Transverse colon (tissue), 4 donors: ENCODE measurements around the gene FBXL14. TPM values are rescaled to one million over a fixed set of nuclear protein-coding genes. Genes with fewer than 3 reads are reported as not detected.

ENCODE experiments used
- DNase-seq: peaks from one replicate; pipeline ENCODE4 v3.0.0-alpha.2; 2019
- H3K27ac ChIP-seq, 4 donors: fragments of 200-600 bp; sonication (generic); 2 replicates each; pipeline ENCODE4 v1.5.1; 2016 to 2018; ENCODE audit warnings: inconsistent platforms in 4 of 4
- H3K27me3 ChIP-seq: fragments of 200-600 bp; sonication (generic); 2 replicates; pipeline ENCODE4 v1.5.1; 2017; ENCODE audit warnings: inconsistent platforms
- H3K36me3 ChIP-seq, 4 donors: fragments of 200-600 bp; sonication (generic); 2 replicates each; pipeline ENCODE4 v1.5.1; 2017 to 2019; ENCODE audit warnings: inconsistent platforms in 4 of 4
- H3K4me1 ChIP-seq, 4 donors: fragments of 200-600 bp; sonication (generic); 2 replicates each; pipeline ENCODE4 v1.5.1; 2017 to 2020; ENCODE audit warnings: inconsistent platforms in 4 of 4
- H3K4me3 ChIP-seq, 4 donors: fragments of 200-600 bp; sonication (generic); 1 replicate in 1 of 4; 2 replicates in 3 of 4; pipeline versions ENCODE4 v1.5.1 to v1.6.1; 2017 to 2019; ENCODE audit warnings: inconsistent platforms in 4 of 4
- H3K9me3 ChIP-seq, 2 donors: fragments of 200-600 bp; sonication (generic); 2 replicates each; pipeline ENCODE4 v1.5.1; 2017 to 2019; ENCODE audit warnings: inconsistent platforms in 2 of 2
- CTCF ChIP-seq, 5 experiments: fragments of 200-600 bp in 3 of 5; fragments of 450-650 bp in 2 of 5; sonication (generic) in 3 of 5; IDR thresholded peaks; 1 replicate in 2 of 5; 2 replicates in 3 of 5; pipeline ENCODE4 v1.5.1; 2016 to 2017; ENCODE audit warnings: antibody characterized with exemption in 5 of 5, inconsistent platforms in 3 of 5, mild to moderate bottlenecking in 2 of 5, moderate library complexity in 1 of 5
- EP300 ChIP-seq: sonication (generic); formaldehyde crosslinking; IDR thresholded peaks from one replicate; pipeline ENCODE4 v1.6.1; 2017; ENCODE audit warnings: antibody characterized with exemption, low read depth
- POLR2A ChIP-seq: fragments of 450-650 bp; IDR thresholded peaks from one replicate; pipeline ENCODE4 v1.6.1; 2016; ENCODE audit warnings: antibody characterized with exemption, mild to moderate bottlenecking, moderate library complexity
- POLR2AphosphoS5 ChIP-seq, 3 donors: sonication (generic); formaldehyde crosslinking; IDR thresholded peaks; one replicate each; pipeline ENCODE4 v1.6.1; 2016; ENCODE audit warnings: antibody characterized with exemption in 3 of 3
- WGBS, 2 donors: methylation state at CpG; one replicate each; pipeline ENCODE4 v1.1.5; 2018; ENCODE audit warnings: low coverage in 1 of 2; 5-methylcytosine and 5-hydroxymethylcytosine counted together
- in situ Hi-C, 4 donors: fragments of 200-750 bp; cut with MboI; loops; one replicate each; pipeline versions ENCODE4 v1.15.0 to v1.15.1; 2017; ENCODE audit warnings: low sequenced_read_pairs in 3 of 4, low pct_ligation_motif_present in 1 of 4, low pct_unique_long_range_greater_than_20kb in 1 of 4
- intact Hi-C: fragments of 100-400 bp; cut with DNase I; formaldehyde crosslinking; loops from one replicate; pipeline ENCODE4 v1.15.1; 2023; ENCODE audit warnings: low total_unique reads
- total RNA-seq, 4 donors: library from RNA; depleted of rRNA; stranded (reverse); fragments of >200 nt; gene quantifications; one replicate each; pipeline ENCODE4 v1.1.0, GENCODE V29; 2016

The FBXL14 gene
- total RNA-seq, 4 donors from 2014 or later: 15.5 to 44.4 (median 28.0) TPM

- TF ChIP-seq POLR2A (no peak), CTCF (IDR thresholded peaks at IDR 0.05) (no peak), POLR2AphosphoS5 (IDR thresholded peaks at IDR 0.05) (no peak)
- no peaks in the 10 kb centered on the region for H3K36me3 ChIP-seq
- H3K4me3 ChIP-seq: no peak overlapping the region
- no peaks in the 10 kb centered on the region for H3K9me3 ChIP-seq
- H3K27me3 ChIP-seq: no peaks in the 10 kb centered on the region
- 83 to 86% methylated on average over 4 of the region's 4 CpGs for WGBS, 2 donors
- intact Hi-C loops (no loop called here), in situ Hi-C loops (no loop called here)
- no peak overlapping the region for H3K27ac ChIP-seq
- no peak for DNase-seq
- H3K4me1 ChIP-seq: peaks cover 0 to 4% (median 0%) of the 10 kb centered on the region in 4 donors
Observed at GRCh38 chr12:1619159-1619558, 24.8 kb upstream of the FBXL14 start.

GRCh38 chr12:1618489-1618888 is 24.1 kb upstream of the FBXL14 start:
- no peak overlapping the region for H3K4me3 ChIP-seq
- TF ChIP-seq POLR2A (no peak), POLR2AphosphoS5 (IDR thresholded peaks at IDR 0.05) (no peak), EP300 (no peak), CTCF (IDR thresholded peaks at IDR 0.05) (no peak)
- H3K27ac ChIP-seq: no peak overlapping the region
- no peaks in the 10 kb centered on the region for H3K9me3 ChIP-seq
- H3K4me1 ChIP-seq: peaks cover 0 to 4% (median 0%) of the 10 kb centered on the region in 4 donors
- H3K36me3 ChIP-seq: no peaks in the 10 kb centered on the region
- no peaks in the 10 kb centered on the region for H3K27me3 ChIP-seq
- intact Hi-C loops: no loop called here
- DNase-seq: no peak
- in situ Hi-C loops: no loop called here

GRCh38 chr12:1616233-1617066 is 22.1 kb upstream of the FBXL14 start:
- H3K27ac ChIP-seq: no peak overlapping the region
- in situ Hi-C loops (no loop called here), intact Hi-C loops (no loop called here)
- no peak for DNase-seq
- H3K4me1 ChIP-seq: peaks cover 0 to 4% (median 0%) of the 10 kb centered on the region in 4 donors
- H3K4me3 ChIP-seq: no peak overlapping the region
- TF ChIP-seq EP300 (no peak), CTCF (IDR thresholded peaks at IDR 0.05) (no peak), POLR2AphosphoS5 (IDR thresholded peaks at IDR 0.05) (no peak), POLR2A (no peak)
- H3K36me3 ChIP-seq: no peaks in the 10 kb centered on the region
- no peaks in the 10 kb centered on the region for H3K9me3 ChIP-seq
- no peaks in the 10 kb centered on the region for H3K27me3 ChIP-seq
- WGBS, 2 donors: 87 to 89% methylated on average over 3 to 16 of the region's 16 CpGs

GRCh38 chr12:1614360-1614759 is 20.0 kb upstream of the FBXL14 start:
- no peak overlapping the region for H3K27ac ChIP-seq
- in situ Hi-C loops: no loop called here
- peaks cover 0 to 4% (median 0%) of the 10 kb centered on the region in 4 donors for H3K4me1 ChIP-seq
- no peaks in the 10 kb centered on the region for H3K9me3 ChIP-seq
- 87% methylated on average over 6 of the region's 6 CpGs; no CpG with 5 or more reads in 1 of the 2 donors for WGBS, 2 donors
- H3K4me3 ChIP-seq: no peak overlapping the region
- DNase-seq: no peak
- H3K27me3 ChIP-seq: no peaks in the 10 kb centered on the region
- intact Hi-C loops: no loop called here
- TF ChIP-seq EP300 (no peak), CTCF (IDR thresholded peaks at IDR 0.05) (no peak), POLR2A (no peak), POLR2AphosphoS5 (IDR thresholded peaks at IDR 0.05) (no peak)
- H3K36me3 ChIP-seq: no peaks in the 10 kb centered on the region
